Measurements from ENCODE around the gene ACO2. TPM values are rescaled to one million over a fixed set of nuclear protein-coding genes. Genes with fewer than 3 reads are reported as not detected.
A peak's percentile ranks its signal among the peaks of the same experiment; 100 is the strongest.

ACO2 gene
- total and polyA plus RNA-seq, 2 of the 4 experiments (the other 2 are of a cell fraction) = 71.3 to 72.9 TPM

- no peak overlapping the region for H3K56ac ChIP-seq (ENCODE audit: extremely low read depth, insufficient read depth, low read length)
- no peak overlapping the region for H4K91ac ChIP-seq (ENCODE audit: insufficient read depth, low read depth, low read length)
- H3K9me1 ChIP-seq (ENCODE audit: insufficient read depth, low read length) = peaks cover 15% of the 10 kb centered on the region; the same call in 1 of the 2 replicates
- no peaks in the 10 kb centered on the region for H3K27me3 ChIP-seq (ENCODE audit: control insufficient read depth, insufficient read depth, low read length)
- intact Hi-C loops (cut with micrococcal nuclease) (no loop called here), dilution Hi-C loops (cut with HindIII; ENCODE audit: low sequenced_read_pairs, unreplicated experiment) (no loop called here), in situ Hi-C loops (cut with MboI; ENCODE audit: low sequenced_read_pairs) (no loop called here)
- no peak overlapping the region for H2BK120ac ChIP-seq (ENCODE audit: low read depth, low read length)
- ATAC-seq (ENCODE audit: low read depth) = peak; percentile 22
- no peak overlapping the region for H3K4me2 ChIP-seq (ENCODE audit: low read depth, low read length)
- H3K27ac ChIP-seq (ENCODE audit: insufficient read depth, low read length) = no peak overlapping the region
- no peak overlapping the region for H3K18ac ChIP-seq (ENCODE audit: low read depth, low read length)
- DNase-seq = peak; percentile 25
- 86% methylated on average over 16 of the region's 32 CpGs; no CpG with 5 or more reads in 1 of the 2 experiments for WGBS, 2 experiments (ENCODE audit: extremely low coverage in 2 of 2, insufficient read length in 1 of 2)
- no peak overlapping the region for H3K23ac ChIP-seq (ENCODE audit: low read depth, low read length)
- no peak overlapping the region for H3K4me3 ChIP-seq (ENCODE audit: insufficient read depth, low read depth, low read length)
- no peak overlapping the region for H3K4ac ChIP-seq (ENCODE audit: low read depth, low read length)
- H2BK5ac ChIP-seq (ENCODE audit: low read depth, low read length, poor library complexity, severe bottlenecking) = no peak overlapping the region
- H2BK15ac ChIP-seq (ENCODE audit: low read depth, low read length) = no peak overlapping the region
- no TSS peak for BruUV-seq (replicated peaks)
- CTCF ChIA-PET = interaction anchor here (0.6 kb wide), 3 partner anchors 23 to 125 kb away, joined by 3 read pairs; no protein-coding TSS in a partner anchor
- peaks cover 9 to 63% of the 10 kb centered on the region in 2 experiments; a peak in 3 of 4 replicates for H3K79me1 ChIP-seq (ENCODE audit: low read depth in 1 of 2, low read length in 2 of 2)
- POLR2A ChIA-PET (ENCODE audit: unreplicated experiment) = no interaction called here
- H3K14ac ChIP-seq (replicated peaks; ENCODE audit: low read depth, low read length) = no peak overlapping the region
- H4K20me1 ChIP-seq (ENCODE audit: insufficient read depth, low read length) = peaks cover 40% of the 10 kb centered on the region
- no peak overlapping the region for H2AFZ ChIP-seq (replicated peaks; ENCODE audit: low read length, poor library complexity)
- no peak overlapping the region for H2BK20ac ChIP-seq (ENCODE audit: low read depth, low read length)
- no peak overlapping the region; a peak in 1 of 4 replicates for H4K8ac ChIP-seq (ENCODE audit: low read depth in 2 of 2, low read length in 2 of 2)
- H3K9ac ChIP-seq (ENCODE audit: low read depth, low read length) = no peak overlapping the region
- H2AK9ac ChIP-seq (replicated peaks; ENCODE audit: low read depth, low read length, poor library complexity) = peak overlapping the region; percentile 1
- no peaks in the 10 kb centered on the region for H3K9me3 ChIP-seq (ENCODE audit: control insufficient read depth, insufficient read depth, low read length)
- no peak overlapping the region for H2AK5ac ChIP-seq (ENCODE audit: low read depth, low read length)
- peaks cover 69% of the 10 kb centered on the region for H3K36me3 ChIP-seq (ENCODE audit: control insufficient read depth, insufficient read depth, low read length)
- no peak overlapping the region for H4K5ac ChIP-seq (ENCODE audit: low read depth, low read length)
- H3K4me1 ChIP-seq (ENCODE audit: control insufficient read depth, insufficient read depth, low read length) = peaks cover 25% of the 10 kb centered on the region
- TF ChIP-seq CTCF (conservative IDR thresholded peaks at IDR 0.05; ENCODE audit: low read depth, low read length) (peak; percentile 78), RCOR1 (IDR thresholded peaks at IDR 0.05; ENCODE audit: insufficient replicate concordance, low read length) (no peak), BHLHE40 (IDR thresholded peaks at IDR 0.05; ENCODE audit: low read depth, low read length) (no peak), MAFK (IDR thresholded peaks at IDR 0.05; ENCODE audit: low read depth, low read length) (no peak), MAZ (IDR thresholded peaks at IDR 0.05; ENCODE audit: borderline replicate concordance, low read depth, low read length) (peak; percentile 41; the same call in 1 of the 2 replicates), NFE2L2 (IDR thresholded peaks at IDR 0.05; ENCODE audit: low read depth, low read length) (no peak), RFX5 (IDR thresholded peaks at IDR 0.05; ENCODE audit: low read depth, low read length) (no peak), MXI1 (IDR thresholded peaks at IDR 0.05; ENCODE audit: borderline replicate concordance, low read depth, low read length) (no peak), RAD21 (IDR thresholded peaks at IDR 0.05; ENCODE audit: low read length) (peak; percentile 67), POLR2A (IDR thresholded peaks at IDR 0.05; ENCODE audit: low read depth, low read length) (no peak), CEBPB (IDR thresholded peaks at IDR 0.05; ENCODE audit: low read depth, low read length) (no peak), USF2 (IDR thresholded peaks at IDR 0.05; ENCODE audit: low read depth, low read length) (no peak), ELK1 (IDR thresholded peaks at IDR 0.05; ENCODE audit: borderline replicate concordance, low read depth, low read length) (no peak)
These were observed 58.2 kb downstream of the ACO2 start for GRCh38 chr22:41526830-41527799.
